Measurements from ENCODE around the gene NALF2.

The NALF2 gene

GRCh38 chrX:69503782-69504625 is at the start of gene NALF2:
Gene NALF2 (plus strand): TSS chrX:69504326. CDS start chrX:69505283, 957 bp downstream.
- no peak for FAIRE-seq

- FAIRE-seq = no peak
Measured at GRCh38 chrX:69457756-69458155, 46.4 kb upstream of the NALF2 start.

- FAIRE-seq = no peak
Measured at GRCh38 chrX:69466546-69466945, 37.6 kb upstream of the NALF2 start.

- FAIRE-seq = no peak
Measured at GRCh38 chrX:69469975-69470374, 34.2 kb upstream of the NALF2 start.

GRCh38 chrX:69489625-69490024 is 14.5 kb upstream of the NALF2 start:
- FAIRE-seq = no peak

- no peak for FAIRE-seq
Measured at GRCh38 chrX:69493193-69493592, 10.9 kb upstream of the NALF2 start.

- FAIRE-seq = no peak
Measured at GRCh38 chrX:69493766-69494165, 10.4 kb upstream of the NALF2 start.

GRCh38 chrX:69496183-69496582 is 7.9 kb upstream of the NALF2 start:
- no peak for FAIRE-seq

- no peak for FAIRE-seq
Measured at GRCh38 chrX:69501429-69501828, 2.7 kb upstream of the NALF2 start.

GRCh38 chrX:69503228-69503781 is 821 bp upstream of the NALF2 start:
- FAIRE-seq = no peak

- FAIRE-seq = no peak
Measured at GRCh38 chrX:69504626-69505612, 793 bp downstream of the NALF2 start.

- FAIRE-seq = no peak
Measured at GRCh38 chrX:69505772-69506616, 1.9 kb downstream of the NALF2 start.

- no peak for FAIRE-seq
Measured at GRCh38 chrX:69506617-69507499, 2.7 kb downstream of the NALF2 start.

- FAIRE-seq = no peak
Measured at GRCh38 chrX:69507500-69507789, 3.3 kb downstream of the NALF2 start.

GRCh38 chrX:69508610-69509009 is 4.5 kb downstream of the NALF2 start:
- no peak for FAIRE-seq

GRCh38 chrX:69510137-69510715 is 6.1 kb downstream of the NALF2 start:
- FAIRE-seq = no peak

GRCh38 chrX:69510914-69511513 is 6.9 kb downstream of the NALF2 start:
- no peak for FAIRE-seq

GRCh38 chrX:69522052-69522451 is 17.9 kb downstream of the NALF2 start:
- FAIRE-seq = no peak

- FAIRE-seq = no peak
Measured at GRCh38 chrX:69523314-69523713, 19.2 kb downstream of the NALF2 start.

GRCh38 chrX:69524781-69525363 is 20.7 kb downstream of the NALF2 start:
- FAIRE-seq = no peak

All from TTC549 (cell line).